Frontal cortex (tissue), 4 donors: ENCODE results near the gene HIVEP1. TPM values are rescaled to one million over a fixed set of nuclear protein-coding genes. Genes with fewer than 3 reads are reported as not detected.

Source experiments
- DNase-seq, 2 donors: peaks; one replicate each; pipeline ENCODE4 v3.0.0; 2012; ENCODE audit warnings: low spot score in 2 of 2
- FAIRE-seq: peaks from 2 replicates; lab custom pipeline; 2012; peaks lifted over from hg19 to GRCh38; lab: Jason Lieb, UNC
- total RNA-seq: library from RNA; depleted of rRNA; stranded (reverse); fragments of >200 nt; gene quantifications from one replicate; pipeline ENCODE4 v1.2.3, GENCODE V29; 2014
- donor health status: control.
- donor health status: control.
- donor health status: control.

HIVEP1 gene
- total RNA-seq, 1 donor from 2014 or later, result 13.0 TPM

DNA sequence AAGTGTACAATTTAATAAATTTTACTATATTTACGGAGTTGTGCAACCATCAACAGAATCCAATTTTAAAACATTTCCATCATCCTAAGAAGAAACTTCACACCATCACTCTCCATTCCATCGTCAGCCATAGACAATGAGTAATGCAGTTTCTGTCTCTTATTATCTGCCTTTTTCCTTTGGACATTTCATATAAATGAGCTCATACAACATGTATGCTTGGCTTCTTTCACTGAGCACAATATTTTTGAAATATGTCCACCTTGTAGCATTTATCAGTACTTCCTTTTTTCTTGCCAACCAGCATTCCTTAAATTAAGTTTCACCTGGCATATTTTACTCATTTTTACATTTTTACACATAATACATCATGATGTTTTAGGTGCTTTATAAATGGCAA lies 22.7 kb upstream of the HIVEP1 start:
- DNase-seq (no peak), FAIRE-seq (no peak)

DNA sequence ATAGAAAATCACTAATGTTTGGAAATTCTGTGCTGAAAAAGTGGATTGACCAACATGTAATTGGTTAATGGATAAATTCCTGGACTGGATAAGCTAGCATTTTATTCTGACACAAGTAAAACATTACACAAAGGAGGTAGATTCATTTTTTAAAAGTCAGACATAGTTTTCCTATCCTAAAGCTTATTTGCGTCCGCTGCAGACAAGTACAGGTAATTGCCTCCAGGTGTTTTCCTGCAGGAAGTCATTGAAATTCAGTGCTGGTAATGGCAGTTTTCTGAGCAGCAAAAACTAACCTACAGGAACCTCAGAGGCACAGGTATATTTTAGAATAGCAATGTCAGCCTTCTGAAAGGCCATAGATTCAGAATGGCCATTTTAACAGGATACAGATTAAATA lies 20.0 kb upstream of the HIVEP1 start:
- no peak for FAIRE-seq
- DNase-seq, result no peak

DNA sequence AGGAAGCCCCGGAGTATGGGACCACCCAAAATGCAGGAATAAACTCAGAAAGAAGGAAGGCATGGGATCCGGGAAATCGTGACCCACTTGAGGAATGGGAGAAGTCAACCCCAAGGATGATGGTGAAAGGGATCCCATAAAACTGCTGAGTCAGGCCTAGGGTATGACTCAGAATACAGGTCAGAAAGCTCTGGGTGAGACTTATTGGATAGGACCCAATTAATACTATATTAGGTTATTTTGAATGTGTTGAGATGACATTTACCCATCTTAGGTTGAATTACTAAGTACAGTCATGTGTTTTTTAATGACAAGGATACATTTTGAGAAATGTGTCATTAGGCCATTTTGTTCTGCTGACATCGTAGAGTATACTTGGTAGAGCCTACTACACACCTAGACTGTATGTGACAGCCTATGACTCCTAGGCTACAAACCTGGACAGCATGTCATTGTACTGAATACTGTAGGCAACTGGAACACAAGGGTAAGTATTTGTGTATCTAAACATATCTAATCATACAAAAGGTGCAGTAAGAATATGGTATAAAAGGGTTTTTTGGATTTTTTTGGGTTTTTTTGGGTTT lies 17.1 kb upstream of the HIVEP1 start:
- FAIRE-seq (no peak), DNase-seq (no peak)

DNA sequence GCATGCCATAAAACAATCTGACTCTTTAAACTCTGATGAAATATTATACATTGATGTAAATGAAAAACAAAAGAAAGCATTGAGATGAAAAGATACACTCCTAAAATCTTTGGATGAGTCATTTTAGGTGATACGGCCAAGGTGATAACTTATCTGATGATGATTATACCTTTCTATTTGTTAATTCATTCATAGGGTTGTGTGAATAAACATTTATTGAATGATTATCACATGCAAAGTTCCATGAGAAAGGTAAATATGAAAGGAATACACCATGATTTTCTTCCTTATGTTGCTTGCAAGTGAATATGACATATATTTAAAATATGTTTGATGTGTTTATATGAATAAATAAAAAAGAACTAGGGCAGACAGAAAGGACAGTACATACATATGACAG lies 15.4 kb upstream of the HIVEP1 start:
- DNase-seq, result no peak
- FAIRE-seq, result no peak

DNA sequence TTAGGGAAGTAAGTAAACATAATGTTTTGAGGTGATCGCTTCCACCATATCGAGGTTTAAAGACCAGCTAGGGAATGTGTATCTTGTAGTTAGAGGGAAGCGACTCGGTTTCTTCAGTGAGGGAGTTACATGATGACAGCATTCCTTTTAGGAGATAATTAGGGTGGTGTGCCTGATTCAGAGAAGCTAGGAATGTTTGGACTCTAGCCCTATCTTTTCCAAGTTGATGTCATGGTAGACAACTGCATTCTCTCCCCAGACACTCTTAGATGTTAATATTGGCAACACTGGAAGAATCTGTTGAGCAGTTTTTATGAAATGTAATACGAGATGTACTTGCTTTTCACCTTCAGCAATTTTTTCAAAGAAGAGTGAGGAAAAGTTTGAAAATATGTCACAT lies 12.9 kb upstream of the HIVEP1 start:
- DNase-seq, result no peak
- no peak for FAIRE-seq

DNA sequence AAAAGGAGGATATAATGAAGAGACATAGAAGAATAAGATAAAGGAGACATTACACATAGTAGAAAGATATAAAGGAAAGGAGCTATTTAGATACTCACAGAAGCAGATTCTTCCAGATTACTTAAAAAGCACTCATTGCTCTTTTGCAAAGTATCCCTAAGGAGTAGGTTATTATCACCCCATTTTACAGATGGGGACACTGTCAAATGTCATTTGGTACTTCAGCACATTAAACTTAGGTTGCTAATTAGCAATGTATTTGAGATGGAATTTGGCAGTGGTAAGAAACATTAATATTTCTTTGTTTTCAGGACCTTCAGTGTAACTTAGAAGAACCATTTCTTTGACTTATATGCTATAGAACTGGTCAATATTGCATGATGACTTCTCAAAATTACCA lies 11.9 kb upstream of the HIVEP1 start:
- no peak for DNase-seq
- FAIRE-seq, result no peak

DNA sequence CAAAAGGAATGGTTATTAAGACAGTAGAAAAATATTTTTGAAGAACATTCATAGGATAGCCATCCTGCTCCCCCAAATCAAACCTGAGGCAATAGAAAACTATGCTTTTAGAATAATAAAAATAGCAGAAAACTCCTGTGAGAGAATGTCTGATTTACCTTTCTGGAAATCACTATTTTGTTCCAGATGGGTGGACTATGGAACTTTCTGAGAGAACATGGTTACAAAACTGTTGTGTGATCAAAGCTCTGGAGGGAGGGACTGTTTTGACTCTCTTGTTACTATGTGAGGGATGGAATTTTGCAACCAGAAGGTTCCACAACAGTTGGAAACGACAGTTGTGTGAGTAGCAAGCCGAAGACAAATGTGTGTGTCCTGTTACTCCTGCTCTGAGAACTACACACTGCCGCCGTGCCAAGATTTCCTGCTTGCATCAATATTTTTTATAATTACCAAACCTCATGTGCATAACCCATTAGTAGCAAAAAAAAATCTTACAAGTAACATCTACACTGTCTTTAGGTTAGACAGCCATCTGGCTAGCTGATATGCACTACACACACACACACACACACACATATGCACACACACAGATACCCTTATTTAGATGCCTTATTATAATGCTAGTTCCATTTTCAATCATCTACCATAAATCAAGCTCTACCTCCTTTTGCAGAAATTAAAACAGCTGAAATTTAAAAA lies 11.0 kb upstream of the HIVEP1 start:
- FAIRE-seq (no peak), DNase-seq (no peak)

DNA sequence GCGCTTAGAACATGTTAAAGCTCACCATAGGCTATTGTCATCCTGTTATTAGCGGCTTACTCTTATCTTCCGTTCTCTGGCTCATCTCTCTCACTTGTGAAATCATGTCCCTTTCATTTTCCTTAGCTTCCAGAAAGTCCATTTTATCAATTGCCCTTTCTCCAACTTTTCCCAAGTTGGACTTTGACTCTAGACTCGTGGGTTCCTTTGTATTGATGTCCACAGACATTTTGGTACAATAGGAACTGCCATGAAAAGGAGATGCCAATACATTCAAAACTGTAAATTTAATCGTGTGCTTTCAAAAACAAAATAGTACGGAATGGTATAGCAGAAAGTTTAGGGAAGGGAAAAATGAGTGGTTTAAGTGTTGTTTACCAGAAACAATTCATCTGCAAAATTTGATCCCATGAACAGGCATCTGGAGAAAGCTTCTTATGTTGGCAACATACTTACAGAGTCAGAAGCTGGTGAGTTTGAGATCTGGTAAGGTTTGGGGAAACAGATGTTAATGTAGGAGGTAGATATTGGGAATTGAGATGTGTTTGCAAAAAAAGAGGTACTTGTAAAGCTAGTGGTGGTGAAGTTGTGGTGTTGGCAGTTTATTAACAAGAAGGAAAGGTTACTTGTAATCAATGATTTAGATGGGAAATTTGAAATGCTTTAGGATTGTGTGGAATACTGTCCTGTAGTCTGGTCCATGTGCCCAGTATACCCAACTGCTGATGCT lies 10.2 kb upstream of the HIVEP1 start:
- DNase-seq (no peak), FAIRE-seq (no peak)

DNA sequence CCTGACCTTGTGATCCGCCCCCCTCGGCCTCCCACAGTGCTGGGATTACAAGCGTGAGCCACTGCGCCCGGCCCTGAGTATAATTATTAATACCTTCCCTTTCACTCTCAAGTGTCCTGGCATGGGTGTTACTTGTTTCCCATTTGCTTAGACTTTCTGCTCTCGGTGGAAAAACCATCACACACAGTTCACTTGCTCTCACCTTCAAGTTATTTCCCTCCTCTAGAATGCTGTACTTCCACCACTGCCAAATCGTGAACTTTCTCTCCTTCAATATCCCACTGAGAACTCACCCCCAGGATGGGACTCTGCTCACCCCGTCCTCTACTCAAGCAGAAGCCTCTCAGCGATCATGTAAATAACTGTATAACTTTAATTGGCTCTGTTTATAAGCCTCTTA lies 4.6 kb upstream of the HIVEP1 start:
- DNase-seq (no peak), FAIRE-seq (no peak)

GRCh38 chr6:12007887-12008286 lies 4.2 kb upstream of the HIVEP1 start:
- DNase-seq, result no peak
- no peak for FAIRE-seq

GRCh38 chr6:12008366-12009179 lies 3.5 kb upstream of the HIVEP1 start:
- FAIRE-seq (no peak), DNase-seq (peak; percentile 79 to 85)

GRCh38 chr6:12009180-12009685 lies 2.9 kb upstream of the HIVEP1 start:
- DNase-seq, result no peak
- FAIRE-seq, result no peak

DNA sequence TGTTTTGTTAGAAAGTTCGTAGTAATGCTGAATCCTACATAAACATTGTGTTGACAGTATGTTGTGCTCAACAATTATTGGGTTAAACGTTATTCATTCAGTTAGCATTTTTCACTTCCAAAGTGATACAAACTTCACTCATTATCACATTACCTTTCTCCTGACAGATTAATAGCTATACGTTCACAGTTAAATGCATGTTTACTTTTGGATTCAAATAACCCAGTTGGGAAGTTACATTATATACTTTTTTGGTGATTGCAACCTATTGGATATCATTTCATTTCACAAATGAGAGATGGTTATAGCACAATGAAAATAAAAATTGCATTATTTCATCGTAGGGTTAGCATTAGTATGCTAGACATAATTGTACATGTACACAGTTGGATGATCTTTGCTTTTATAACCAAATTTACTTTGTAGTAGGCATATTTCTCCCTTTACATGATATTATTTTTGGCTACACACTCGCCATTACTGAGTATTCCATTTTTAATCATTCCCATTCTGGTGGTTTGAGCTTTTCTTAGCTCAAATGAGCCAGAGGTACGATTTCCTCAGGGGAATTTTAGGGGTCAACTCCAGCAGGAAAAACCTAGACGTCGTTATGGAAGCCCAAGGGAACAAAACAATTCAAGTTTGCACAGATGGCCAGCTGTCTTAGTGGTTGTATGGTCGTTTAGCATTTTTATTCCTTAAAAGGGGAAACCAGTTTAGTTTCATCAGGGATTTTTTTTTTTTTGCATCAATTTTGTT lies 2.1 kb upstream of the HIVEP1 start:
- DNase-seq (peak; percentile 22 to 37), FAIRE-seq (no peak)

- FAIRE-seq (no peak), DNase-seq (no peak)
Observed at GRCh38 chr6:12010635-12011275, 1.4 kb upstream of the HIVEP1 start.

DNA sequence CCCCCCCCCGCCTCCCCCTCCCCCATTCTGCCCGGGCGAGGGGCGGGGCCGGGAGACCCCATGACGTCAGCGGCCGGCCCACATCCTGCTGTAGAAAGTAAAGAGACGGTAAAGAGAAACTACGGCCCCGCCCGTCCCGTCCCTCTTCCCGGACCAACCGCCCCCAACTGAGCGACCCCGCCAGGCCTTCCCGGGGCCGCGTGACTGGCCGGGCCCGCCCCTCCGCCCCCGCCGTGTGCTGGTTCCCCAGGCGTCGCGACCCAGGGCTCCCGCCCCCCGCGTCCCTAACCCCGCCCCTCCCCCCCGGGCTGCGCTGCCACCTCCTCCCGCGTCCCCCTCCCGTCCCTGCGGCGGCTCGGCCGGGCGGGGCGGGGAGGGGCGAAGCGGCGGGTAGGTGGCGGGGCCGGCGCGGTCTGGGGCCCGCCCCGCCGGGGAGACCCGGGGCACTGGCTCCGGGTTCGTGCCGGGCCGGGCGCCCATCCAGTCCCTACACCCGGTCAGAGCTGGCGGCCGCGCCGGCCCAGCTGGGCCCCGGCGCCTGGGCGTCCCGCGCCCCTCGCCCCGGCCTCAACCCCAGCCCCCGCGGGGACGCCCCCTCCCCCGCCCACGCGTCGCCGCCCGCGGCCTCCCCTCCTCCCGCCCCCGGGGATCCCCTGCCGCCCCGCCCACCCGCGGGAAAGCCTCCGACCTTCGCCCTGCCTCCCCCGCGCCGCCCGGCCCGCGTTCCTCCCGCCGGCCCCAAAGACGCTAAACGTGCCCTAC lies 655 bp upstream of the HIVEP1 start:
- FAIRE-seq (no peak), DNase-seq (peak; percentile 93 to 96)

- FAIRE-seq, result no peak
- peak; percentile 39 to 59 for DNase-seq
Observed at GRCh38 chr6:12012558-12013306, 620 bp downstream of the HIVEP1 start.

DNA sequence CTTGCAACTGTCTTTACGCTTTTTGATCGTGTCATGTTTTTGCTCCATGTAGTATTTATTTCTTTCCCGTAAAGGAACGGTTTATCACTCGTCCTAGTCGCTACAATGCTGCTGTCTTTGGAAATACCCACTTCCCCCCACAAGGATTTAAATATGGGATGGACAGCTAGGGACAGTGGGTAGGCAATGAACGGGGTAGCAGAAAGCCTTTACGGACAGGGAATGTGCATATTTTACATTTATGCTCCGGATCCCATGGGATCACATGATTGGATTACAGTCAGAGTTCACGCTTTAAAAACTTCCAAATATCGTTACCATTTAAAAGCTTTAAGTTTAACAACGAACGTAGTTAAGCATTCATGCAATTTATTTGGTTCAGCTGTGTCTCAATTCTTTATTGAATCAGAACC lies 1.2 kb downstream of the HIVEP1 start:
- DNase-seq (no peak), FAIRE-seq (no peak)
